AG04450 (cell line): ENCODE results near the gene OLAH. TPM values are rescaled to one million over a fixed set of nuclear protein-coding genes. Genes with fewer than 3 reads are reported as not detected.

Experiments used
- CTCF ChIA-PET: fragments of 300-600, 350-600 bp; formaldehyde crosslinking; extraction: SDS; loops from one replicate; lab custom pipeline; 2022; ENCODE audit warnings: antibody characterized with exemption, inconsistent platforms; lab: Charles Lee
- POLR2A ChIA-PET: fragments of 350-600 bp; formaldehyde crosslinking; extraction: SDS; loops from one replicate; lab custom pipeline; 2021; ENCODE audit warnings: antibody characterized with exemption, inconsistent platforms; lab: Yijun Ruan, JAX
- DNase-seq: peaks from one replicate; pipeline ENCODE4 v3.0.0-alpha.2; 2011; ENCODE audit warnings: low read depth, low spot score
- H3K27ac ChIP-seq: one replicate; pipeline ENCODE4 v1.5.1; 2012; ENCODE audit warnings: low read depth, low read length, control low read depth
- H3K27me3 ChIP-seq: one replicate; pipeline ENCODE4 v1.6.0; 2012; ENCODE audit warnings: low read length; ENCODE audit not compliant: control insufficient read depth, insufficient read depth
- H3K4me3 ChIP-seq: 2 replicates; pipeline ENCODE4 v1.5.1; 2011; ENCODE audit warnings: mild to moderate bottlenecking, low read depth, low read length, control low read depth
- H3K9me3 ChIP-seq: 2 replicates; pipeline ENCODE4 v1.5.1; 2012; ENCODE audit warnings: low read length; ENCODE audit not compliant: control insufficient read depth, insufficient read depth
- CTCF ChIP-seq: IDR thresholded peaks from 2 replicates; pipeline ENCODE4 v1.5.1; 2011; ENCODE audit warnings: low read depth, low read length, control low read depth, inconsistent platforms
- polyA plus RNA-seq: library from polyadenylated mRNA; depleted of rRNA; stranded (reverse); fragments of >200 nt; gene quantifications from 2 replicates; pipeline ENCODE4 v1.2.3, GENCODE V29; 2011

Gene OLAH
- polyA plus RNA-seq, 1 experiment: 0.12 TPM

DNA sequence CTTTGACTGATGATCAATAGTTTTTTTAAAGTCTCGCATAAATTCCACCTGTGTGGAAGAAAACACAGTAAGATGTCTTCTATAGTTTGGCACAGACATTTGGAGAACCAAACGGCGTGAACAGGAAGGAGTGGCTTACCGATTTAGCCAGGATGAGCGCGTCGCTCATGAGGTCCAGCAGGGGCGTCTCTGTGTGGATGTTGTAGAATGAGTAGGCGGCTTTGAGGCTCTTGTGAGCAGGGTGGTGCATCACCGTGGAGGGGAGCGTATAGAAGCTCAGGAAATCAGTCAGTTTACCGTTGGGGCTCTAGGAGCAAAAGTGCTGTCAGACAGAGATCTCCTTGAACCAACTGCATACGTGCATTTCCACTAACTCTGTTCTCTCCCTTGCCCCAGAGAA, 68.9 kb downstream of the OLAH start:
- DNase-seq: no peak
- TF ChIP-seq CTCF: no peak
- CTCF ChIA-PET: no interaction called here
- H3K4me3 ChIP-seq: no peak overlapping the region
- H3K9me3 ChIP-seq: no peaks in the 10 kb centered on the region
- POLR2A ChIA-PET: no interaction called here
- no peaks in the 10 kb centered on the region for H3K27me3 ChIP-seq
- H3K27ac ChIP-seq: no peak overlapping the region

- H3K4me3 ChIP-seq: no peak overlapping the region
- no peak for TF ChIP-seq CTCF
- H3K27ac ChIP-seq: no peak overlapping the region
- ChIA-PET POLR2A (no interaction called here), CTCF (interaction anchor here (0.6 to 1.0 kb wide), 2 partner anchors 8 to 256 kb away, joined by 3 to 4 read pairs; no protein-coding TSS in a partner anchor)
- no peaks in the 10 kb centered on the region for H3K9me3 ChIP-seq
- DNase-seq: no peak
- no peaks in the 10 kb centered on the region for H3K27me3 ChIP-seq
Measured at GRCh38 chr10:15113766-15114165, 70.0 kb downstream of the OLAH start.

DNA sequence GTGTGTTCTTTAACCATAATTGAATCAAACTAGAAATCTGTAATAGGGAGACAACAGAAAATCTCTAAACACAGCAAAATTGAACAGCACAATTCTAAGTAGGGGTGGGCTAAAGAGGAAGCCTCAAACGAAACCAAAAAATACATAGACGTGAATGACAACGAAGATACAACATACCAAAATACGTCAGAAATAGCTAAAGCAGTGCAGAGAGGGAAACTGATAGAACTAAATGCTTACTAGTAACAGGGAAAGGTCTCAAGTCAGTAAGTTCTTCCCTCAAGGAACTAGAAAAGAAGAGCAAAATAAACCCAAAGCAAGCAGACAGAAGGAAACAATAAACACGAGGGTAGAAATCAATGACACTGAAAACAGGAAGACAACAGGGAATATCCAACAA, 72.5 kb downstream of the OLAH start:
- CTCF ChIA-PET: interaction anchor here (1.1 kb wide), 1 partner anchor 11 kb away, joined by 6 read pairs; no protein-coding TSS in a partner anchor
- Histone ChIP-seq H3K27ac (no peak overlapping the region), H3K27me3 (no peaks in the 10 kb centered on the region), H3K4me3 (no peak overlapping the region), H3K9me3 (no peaks in the 10 kb centered on the region)
- TF ChIP-seq CTCF: no peak
- no peak for DNase-seq
- POLR2A ChIA-PET: no interaction called here

DNA sequence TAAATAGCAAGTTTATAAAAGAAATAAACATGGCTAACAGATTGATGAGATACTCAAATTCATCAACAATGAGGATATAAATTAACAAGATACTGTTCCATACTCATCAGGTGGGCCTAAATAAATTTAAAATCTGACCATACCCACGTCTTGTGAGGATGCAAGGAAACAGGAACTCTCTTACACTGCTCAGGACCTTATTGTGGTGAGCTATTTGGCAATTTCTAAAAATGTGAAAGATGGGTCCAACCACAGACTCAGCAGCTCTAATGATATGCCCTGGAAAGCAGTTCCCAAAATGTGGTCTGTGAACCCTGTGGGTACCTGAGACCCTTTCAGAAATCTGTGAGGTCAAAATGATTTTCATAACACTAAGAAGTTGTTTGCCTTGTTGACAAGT, 74.9 kb downstream of the OLAH start:
- Histone ChIP-seq H3K27ac (no peak overlapping the region), H3K27me3 (no peaks in the 10 kb centered on the region), H3K4me3 (no peak overlapping the region), H3K9me3 (no peaks in the 10 kb centered on the region)
- ChIA-PET POLR2A (no interaction called here), CTCF (interaction anchor here (0.6 kb wide), 1 partner anchor 13 kb away, joined by 4 read pairs; no protein-coding TSS in a partner anchor)
- TF ChIP-seq CTCF: no peak
- no peak for DNase-seq

DNA sequence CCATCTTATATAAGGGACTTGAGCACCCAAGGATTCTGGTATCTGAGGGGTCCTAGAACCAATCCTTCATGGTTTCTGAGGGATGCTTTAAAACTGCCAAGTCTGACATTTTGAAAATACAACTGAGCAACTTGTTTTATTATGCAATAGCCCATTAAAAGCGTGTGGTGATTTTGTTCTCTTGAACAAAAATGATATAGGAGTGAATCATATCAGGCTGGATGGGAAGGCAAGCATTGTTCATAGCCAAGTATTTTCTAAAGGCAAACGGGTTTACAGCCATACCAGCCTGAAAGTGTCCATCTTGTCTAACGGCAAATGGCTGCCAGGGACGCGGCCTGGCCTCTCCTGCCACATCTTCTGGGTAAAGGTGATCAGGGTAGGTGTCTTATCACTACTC, 76.8 kb downstream of the OLAH start:
- CTCF ChIA-PET: no interaction called here
- H3K27ac ChIP-seq: no peak overlapping the region
- no peak for TF ChIP-seq CTCF

More for the DNA sequence above, 76.8 kb downstream of the OLAH start:
- H3K4me3 ChIP-seq: no peak overlapping the region
- H3K27me3 ChIP-seq: no peaks in the 10 kb centered on the region
- POLR2A ChIA-PET: no interaction called here
- H3K9me3 ChIP-seq: no peaks in the 10 kb centered on the region
- no peak for DNase-seq
